GM06990 (cell line): ENCODE results near the gene SOX13.

ENCODE experiments used
- DNase-seq: peaks from one replicate; pipeline ENCODE4 v3.0.0-alpha.2; 2011; ENCODE audit not compliant: insufficient read length; ENCODE audit errors: extremely low read depth
- H3K27me3 ChIP-seq: replicated peaks from 2 replicates; pipeline ENCODE4 v1.6.0; 2011; ENCODE audit warnings: low read length; ENCODE audit not compliant: control insufficient read depth, insufficient read depth
- H3K36me3 ChIP-seq: 2 replicates; pipeline ENCODE4 v1.5.1; 2011; ENCODE audit warnings: low read length; ENCODE audit not compliant: control insufficient read depth, insufficient read depth
- H3K4me3 ChIP-seq: replicated peaks from 2 replicates; pipeline ENCODE4 v1.5.1; 2011; ENCODE audit warnings: low read depth, mild to moderate bottlenecking, control low read depth, low read length
- CTCF ChIP-seq: IDR thresholded peaks from 2 replicates; pipeline ENCODE4 v1.5.1; 2011; ENCODE audit warnings: low read length, control low read depth, mild to moderate bottlenecking, inconsistent platforms; ENCODE audit not compliant: insufficient read depth, poor library complexity, severe bottlenecking

Gene SOX13

GRCh38 chr1:204032642-204033235 is 40.2 kb upstream of the SOX13 start:
- no peak overlapping the region for H3K4me3 ChIP-seq
- no peak for TF ChIP-seq CTCF

GRCh38 chr1:204033306-204033705 is 39.6 kb upstream of the SOX13 start:
- DNase-seq: no peak
- no peak for TF ChIP-seq CTCF
- no peak overlapping the region for H3K4me3 ChIP-seq
- no peaks in the 10 kb centered on the region for H3K36me3 ChIP-seq
- peaks cover 1% of the 10 kb centered on the region for H3K27me3 ChIP-seq

More at GRCh38 chr1:204032642-204033235, 40.2 kb upstream of the SOX13 start:
- H3K36me3 ChIP-seq: no peaks in the 10 kb centered on the region
- H3K27me3 ChIP-seq: peaks cover 1% of the 10 kb centered on the region
- DNase-seq: no peak

GRCh38 chr1:204036882-204037655 is 35.8 kb upstream of the SOX13 start:
- Histone ChIP-seq H3K4me3 (no peak overlapping the region), H3K36me3 (no peaks in the 10 kb centered on the region), H3K27me3 (peaks cover 1% of the 10 kb centered on the region; the same call in 1 of the 2 replicates)
- no peak for TF ChIP-seq CTCF
- no peak for DNase-seq

GRCh38 chr1:204041232-204041767 is 31.6 kb upstream of the SOX13 start:
- no peak for TF ChIP-seq CTCF
- H3K27me3 ChIP-seq: no peaks in the 10 kb centered on the region
- no peak overlapping the region for H3K4me3 ChIP-seq
- no peaks in the 10 kb centered on the region for H3K36me3 ChIP-seq
- no peak for DNase-seq

GRCh38 chr1:204041803-204042505 is 31.0 kb upstream of the SOX13 start:
- Histone ChIP-seq H3K36me3 (no peaks in the 10 kb centered on the region), H3K27me3 (no peaks in the 10 kb centered on the region), H3K4me3 (no peak overlapping the region)
- TF ChIP-seq CTCF: no peak
- no peak for DNase-seq
